ENCODE results near the gene INTS1.

DNA sequence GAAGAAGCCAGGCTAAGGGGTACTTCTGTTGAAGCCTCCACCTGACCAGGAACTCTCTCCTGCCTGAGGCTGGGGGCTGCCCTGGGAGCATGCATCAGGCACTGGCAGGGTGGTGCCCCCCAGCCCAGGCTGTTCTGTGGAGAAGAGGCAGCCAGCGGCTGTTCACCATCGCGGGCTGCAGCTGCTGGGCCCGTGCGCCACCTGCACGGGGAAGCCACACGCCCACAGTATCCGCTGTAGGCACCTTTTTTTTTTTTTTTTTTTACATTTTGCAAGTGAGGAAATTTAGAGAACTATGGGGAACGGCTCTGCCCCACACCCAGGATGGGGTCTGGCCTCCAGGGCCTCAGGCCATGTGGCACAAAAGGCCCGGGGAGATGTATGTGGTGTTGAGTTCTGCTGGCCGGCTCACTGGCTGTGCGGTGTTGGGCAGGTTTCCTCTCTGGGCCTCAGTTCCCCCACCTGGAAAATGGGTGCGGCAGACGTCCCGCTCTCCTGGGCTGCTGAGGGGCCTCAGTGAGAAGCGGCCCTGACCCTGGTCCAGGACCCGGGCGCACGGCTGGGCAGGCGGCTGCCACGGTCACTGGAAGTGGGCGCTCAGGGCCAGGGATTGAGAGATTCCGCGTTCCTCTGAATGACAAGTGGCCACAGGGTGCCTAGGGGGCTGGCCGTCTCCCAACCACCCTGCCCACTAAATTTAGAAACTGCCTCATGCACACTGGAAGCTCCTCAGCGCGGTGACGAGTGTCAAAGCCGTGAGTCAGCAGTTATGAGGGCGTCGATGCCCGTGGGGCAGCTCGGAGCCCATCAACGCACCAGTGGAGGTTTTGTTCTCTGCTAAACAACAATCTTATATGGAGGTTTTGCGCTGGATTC lies 8.8 kb upstream of the INTS1 start:
- TF ChIP-seq, protein P1, sequence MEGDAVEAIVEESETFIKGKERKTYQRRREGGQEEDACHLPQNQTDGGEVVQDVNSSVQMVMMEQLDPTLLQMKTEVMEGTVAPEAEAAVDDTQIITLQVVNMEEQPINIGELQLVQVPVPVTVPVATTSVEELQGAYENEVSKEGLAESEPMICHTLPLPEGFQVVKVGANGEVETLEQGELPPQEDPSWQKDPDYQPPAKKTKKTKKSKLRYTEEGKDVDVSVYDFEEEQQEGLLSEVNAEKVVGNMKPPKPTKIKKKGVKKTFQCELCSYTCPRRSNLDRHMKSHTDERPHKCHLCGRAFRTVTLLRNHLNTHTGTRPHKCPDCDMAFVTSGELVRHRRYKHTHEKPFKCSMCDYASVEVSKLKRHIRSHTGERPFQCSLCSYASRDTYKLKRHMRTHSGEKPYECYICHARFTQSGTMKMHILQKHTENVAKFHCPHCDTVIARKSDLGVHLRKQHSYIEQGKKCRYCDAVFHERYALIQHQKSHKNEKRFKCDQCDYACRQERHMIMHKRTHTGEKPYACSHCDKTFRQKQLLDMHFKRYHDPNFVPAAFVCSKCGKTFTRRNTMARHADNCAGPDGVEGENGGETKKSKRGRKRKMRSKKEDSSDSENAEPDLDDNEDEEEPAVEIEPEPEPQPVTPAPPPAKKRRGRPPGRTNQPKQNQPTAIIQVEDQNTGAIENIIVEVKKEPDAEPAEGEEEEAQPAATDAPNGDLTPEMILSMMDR (IDR thresholded peaks at IDR 0.05; ENCODE audit: low read length) = no peak
- TF ChIP-seq EZH2 (IDR thresholded peaks at IDR 0.05; ENCODE audit: borderline replicate concordance, low read length) = no peak

All from OCI-LY1 (cell line).